H1 (cell line): ENCODE results near the gene LRRC41. TPM values are rescaled to one million over a fixed set of nuclear protein-coding genes. Genes with fewer than 3 reads are reported as not detected.
A peak's percentile ranks its signal among the peaks of the same experiment; 100 is the strongest.

Source experiments
- CTCF ChIA-PET: fragments of 300-600 bp; sonication (Branson Sonifier 250); formaldehyde crosslinking; loops from one replicate; lab custom pipeline; 2021; ENCODE audit not compliant: partially characterized antibody; lab: Charles Lee
- POLR2A ChIA-PET: fragments of 300-600 bp; sonication (Branson Sonifier 250); formaldehyde crosslinking; loops from one replicate; lab custom pipeline; 2021; ENCODE audit warnings: inconsistent platforms; ENCODE audit not compliant: partially characterized antibody; lab: Charles Lee
- DNase-seq, 2 experiments: peaks; one replicate each; pipeline versions ENCODE4 v3.0.0 to v3.0.0-alpha.2; 2010 to 2022; ENCODE audit warnings: low spot score in 2 of 2, low read depth in 1 of 2, mixed read lengths in 1 of 2
- FAIRE-seq: peaks from 2 replicates; lab custom pipeline; 2011; peaks lifted over from hg19 to GRCh38; lab: Jason Lieb, UNC
- H2AFZ ChIP-seq: 2 replicates; pipeline ENCODE4 v1.8.1; 2012; ENCODE audit warnings: low read length, inconsistent platforms
- H2AK5ac ChIP-seq: 2 replicates; pipeline ENCODE4 v1.6.1; 2013; ENCODE audit warnings: low read depth, low read length
- H2BK120ac ChIP-seq: replicated peaks from 2 replicates; pipeline ENCODE3; 2013; ENCODE audit warnings: low read depth, low read length, inconsistent platforms
- H2BK12ac ChIP-seq: 2 replicates; pipeline ENCODE4 v1.6.1; 2013; ENCODE audit warnings: low read depth, low read length
- H2BK15ac ChIP-seq: 2 replicates; pipeline ENCODE4 v1.6.1; 2013; ENCODE audit warnings: low read length
- H2BK20ac ChIP-seq: 2 replicates; pipeline ENCODE4 v1.6.1; 2013; ENCODE audit warnings: low read length
- H2BK5ac ChIP-seq: 2 replicates; pipeline ENCODE4 v1.6.1; 2013; ENCODE audit warnings: low read depth, low read length
- H3K14ac ChIP-seq: 2 replicates; pipeline ENCODE4 v1.6.1; 2013; ENCODE audit warnings: inconsistent platforms; ENCODE audit not compliant: insufficient read length
- H3K18ac ChIP-seq: 2 replicates; pipeline ENCODE4 v1.6.1; 2013; ENCODE audit warnings: low read length; ENCODE audit errors: extremely low read depth
- H3K23ac ChIP-seq: 2 replicates; pipeline ENCODE4 v1.6.1; 2013; ENCODE audit warnings: inconsistent platforms; ENCODE audit not compliant: insufficient read length
- H3K23me2 ChIP-seq: 2 replicates; pipeline ENCODE4 v1.6.1; 2013; ENCODE audit warnings: low read depth, low read length
- H3K27ac ChIP-seq: 2 replicates; pipeline ENCODE4 v1.6.1; 2011; ENCODE audit warnings: low read depth, low read length, inconsistent platforms
- H3K27me3 ChIP-seq, 4 experiments: replicated peaks in 1 of 4; 1 replicate in 1 of 4; 2 replicates in 3 of 4; pipeline versions ENCODE4 v1.6.1 to v1.8.1; 2011 to 2013; ENCODE audit warnings: low read length in 3 of 4, mild to moderate bottlenecking in 3 of 4, inconsistent platforms in 2 of 4, mixed read lengths in 2 of 4, moderate library complexity in 1 of 4; ENCODE audit not compliant: control insufficient read depth in 3 of 4, insufficient read depth in 3 of 4; ENCODE audit errors: extremely low read depth in 1 of 4
- H3K36me3 ChIP-seq, 4 experiments: 2 replicates each; pipeline versions ENCODE4 v1.6.1 to v1.8.1; 2011 to 2013; ENCODE audit warnings: mild to moderate bottlenecking in 4 of 4, low read length in 3 of 4, moderate library complexity in 2 of 4, control low read depth in 1 of 4, inconsistent platforms in 1 of 4; ENCODE audit not compliant: insufficient read depth in 4 of 4, control insufficient read depth in 2 of 4
- H3K4ac ChIP-seq: replicated peaks from 2 replicates; pipeline ENCODE3; 2013; ENCODE audit warnings: low read length, low read depth, mixed read lengths, inconsistent platforms; ENCODE audit not compliant: insufficient read length
- H3K4me1 ChIP-seq, 4 experiments: replicated peaks in 1 of 4; 1 replicate in 1 of 4; 2 replicates in 3 of 4; pipeline versions ENCODE4 v1.6.1 to v1.8.1; 2011 to 2013; ENCODE audit warnings: low read length in 3 of 4, inconsistent platforms in 2 of 4, mixed read lengths in 1 of 4; ENCODE audit not compliant: insufficient read depth in 4 of 4, control insufficient read depth in 3 of 4
- H3K4me2 ChIP-seq, 2 experiments: 2 replicates each; pipeline versions ENCODE4 v1.6.1 to v1.8.1; 2011 to 2013; ENCODE audit warnings: low read depth in 2 of 2, low read length in 2 of 2, control low read depth in 1 of 2, inconsistent platforms in 1 of 2, mild to moderate bottlenecking in 1 of 2; ENCODE audit not compliant: insufficient read depth in 1 of 2
- H3K4me3 ChIP-seq, 4 experiments: fragments of 200-600, 300-600 bp in 1 of 4; sonication (generic), shearing (Covaris generic), sonication (Bioruptor Twin) in 1 of 4; 2 replicates each; pipeline versions ENCODE4 v1.5.1 to v1.8.1; 2011 to 2016; ENCODE audit warnings: low read length in 4 of 4, low read depth in 3 of 4, control low read depth in 2 of 4, inconsistent platforms in 2 of 4, mild to moderate bottlenecking in 2 of 4, mixed read lengths in 1 of 4, moderate library complexity in 1 of 4; ENCODE audit not compliant: insufficient read depth in 2 of 4; ENCODE audit errors: extremely low read depth in 1 of 4
- H3K56ac ChIP-seq: replicated peaks from 2 replicates; pipeline ENCODE3; 2013; ENCODE audit warnings: low read depth, mild to moderate bottlenecking, mixed read lengths, low read length, inconsistent platforms; ENCODE audit not compliant: insufficient read length
- H3K79me1 ChIP-seq: 2 replicates; pipeline ENCODE4 v1.6.1; 2013; ENCODE audit warnings: low read depth, low read length, control low read depth
- H3K79me2 ChIP-seq, 2 experiments: 2 replicates each; pipeline versions ENCODE4 v1.6.1 to v1.8.1; 2012 to 2013; ENCODE audit warnings: low read length in 2 of 2, mild to moderate bottlenecking in 2 of 2, inconsistent platforms in 1 of 2; ENCODE audit not compliant: insufficient read depth in 2 of 2, control insufficient read depth in 1 of 2
- H3K9ac ChIP-seq, 4 experiments: replicated peaks in 1 of 4; 1 replicate in 1 of 4; 2 replicates in 3 of 4; pipeline versions ENCODE4 v1.6.1 to v1.8.1; 2011 to 2013; ENCODE audit warnings: low read depth in 3 of 4, low read length in 3 of 4, control low read depth in 2 of 4, mild to moderate bottlenecking in 2 of 4, moderate library complexity in 2 of 4, inconsistent platforms in 1 of 4; ENCODE audit errors: extremely low read depth in 1 of 4
- H3K9me3 ChIP-seq, 2 experiments: 2 replicates each; pipeline versions ENCODE4 v1.6.1 to v1.8.1; 2012 to 2013; ENCODE audit warnings: mild to moderate bottlenecking in 2 of 2, moderate library complexity in 2 of 2, control low read depth in 1 of 2, inconsistent platforms in 1 of 2, low read depth in 1 of 2, low read length in 1 of 2, mixed read lengths in 1 of 2; ENCODE audit not compliant: insufficient read depth in 2 of 2
- H4K20me1 ChIP-seq, 2 experiments: replicated peaks in 1 of 2; 2 replicates each; pipeline versions ENCODE3 to v1.8.1; 2011 to 2013; ENCODE audit warnings: inconsistent platforms in 2 of 2, low read length in 2 of 2, mild to moderate bottlenecking in 1 of 2; ENCODE audit not compliant: insufficient read depth in 2 of 2, control insufficient read depth in 1 of 2
- H4K5ac ChIP-seq: 2 replicates; pipeline ENCODE4 v1.6.1; 2013; ENCODE audit warnings: low read length, low read depth, mixed read lengths, inconsistent platforms; ENCODE audit not compliant: insufficient read length
- H4K8ac ChIP-seq: 2 replicates; pipeline ENCODE4 v1.8.0; 2013; ENCODE audit warnings: mild to moderate bottlenecking, moderate library complexity, low read length, inconsistent platforms; ENCODE audit not compliant: insufficient read depth; ENCODE audit errors: extremely low read depth
- H4K91ac ChIP-seq: replicated peaks from 2 replicates; pipeline ENCODE3; 2013; ENCODE audit warnings: low read length, mixed read lengths, inconsistent platforms; ENCODE audit not compliant: insufficient read length
- BCL11A ChIP-seq, 2 experiments: IDR thresholded peaks; one replicate each; pipeline ENCODE4 v1.6.1; 2011; ENCODE audit warnings: low read depth in 2 of 2, low read length in 2 of 2, mild to moderate bottlenecking in 2 of 2
- EP300 ChIP-seq, 2 experiments: IDR thresholded peaks; 1 replicate in 1 of 2; 2 replicates in 1 of 2; pipeline ENCODE4 v1.6.1; 2011 to 2012; ENCODE audit warnings: low read depth in 2 of 2, low read length in 2 of 2, mild to moderate bottlenecking in 2 of 2, borderline replicate concordance in 1 of 2, inconsistent platforms in 1 of 2, moderate library complexity in 1 of 2
- FOSL1 ChIP-seq: IDR thresholded peaks from 2 replicates; pipeline ENCODE4 v1.6.1; 2011; ENCODE audit warnings: mild to moderate bottlenecking, low read depth, low read length, moderate library complexity; ENCODE audit not compliant: insufficient read depth
- RAD21 ChIP-seq, 2 experiments: IDR thresholded peaks in 1 of 2; conservative IDR thresholded peaks in 1 of 2; 2 replicates each; pipeline ENCODE4 v1.6.1; 2011; ENCODE audit warnings: low read depth in 2 of 2, low read length in 2 of 2, improper control_type of control experiment in 1 of 2, inconsistent platforms in 1 of 2, mild to moderate bottlenecking in 1 of 2, moderate library complexity in 1 of 2
- RXRA ChIP-seq: IDR thresholded peaks from 2 replicates; pipeline ENCODE4 v1.6.1; 2011; ENCODE audit warnings: low read depth, mild to moderate bottlenecking, low read length, moderate library complexity; ENCODE audit not compliant: insufficient read depth
- SAP30 ChIP-seq: fragments of 300-600 bp; sonication (generic); IDR thresholded peaks from 2 replicates; pipeline ENCODE4 v1.7.1; 2012; ENCODE audit warnings: low read length, moderate library complexity, mild to moderate bottlenecking, inconsistent platforms; ENCODE audit not compliant: insufficient read depth, insufficient replicate concordance
- SUZ12 ChIP-seq: fragments of 200-600 bp; sonication (generic); IDR thresholded peaks from 2 replicates; pipeline ENCODE4 v1.6.1; 2012; ENCODE audit warnings: mild to moderate bottlenecking, inconsistent platforms, low read length, moderate library complexity, mixed read lengths
- TAF1 ChIP-seq: IDR thresholded peaks from 2 replicates; pipeline ENCODE4 v1.6.1; 2011; ENCODE audit warnings: mild to moderate bottlenecking, low read depth, low read length
- YY1 ChIP-seq: IDR thresholded peaks from 2 replicates; pipeline ENCODE4 v1.6.1; 2011; ENCODE audit warnings: low read depth, mild to moderate bottlenecking, low read length
- ZNF274 ChIP-seq: IDR thresholded peaks from 2 replicates; pipeline ENCODE4 v1.7.0; 2012; ENCODE audit warnings: low read length, borderline replicate concordance; ENCODE audit errors: extremely low read depth
- WGBS, 2 experiments: shearing (Covaris generic) in 1 of 2; methylation state at CpG; one replicate each; pipeline versions ENCODE4 v1.1.6 to v1.1.7; 2013 to 2015; ENCODE audit warnings: low lambda C conversion rate in 2 of 2, mixed read lengths in 2 of 2, inconsistent platforms in 1 of 2, low coverage in 1 of 2, missing lambda C conversion rate in 1 of 2; ENCODE audit not compliant: insufficient replicate concordance in 2 of 2, insufficient coverage in 1 of 2, insufficient read length in 1 of 2; ENCODE audit errors: extremely low coverage in 1 of 2, missing lambda C conversion rate in 1 of 2; 5-methylcytosine and 5-hydroxymethylcytosine counted together
- polyA plus RNA-seq, 7 experiments: library from polyadenylated mRNA; depleted of rRNA in 3 of 7; stranded (reverse) in 5 of 7; unstranded in 2 of 7; fragments of >200 nt in 5 of 7; fragments of 200-250 nt in 2 of 7; gene quantifications; 1 replicate in 5 of 7; 2 replicates in 1 of 7; 4 replicates in 1 of 7; pipeline versions ENCODE4 v1.2.1 to v1.2.3, GENCODE V29; 2011 to 2013; ENCODE audit warnings: missing spikeins in 2 of 7, mixed read lengths in 2 of 7
- total RNA-seq: library from RNA; stranded (reverse); fragmentation: NEBNext Ultra II Directional; extraction: Animal tissue kit (Norgen Biotek cat#: 25700); gene quantifications from 2 replicates; pipeline ENCODE4 v1.2.1, GENCODE V29; 2021

LRRC41 gene
- total and polyA plus RNA-seq, 2 of the 8 experiments (the other 6 are each of a cell fraction or from before 2014, with no cell fraction given), result 36.8 to 51.2 TPM

DNA sequence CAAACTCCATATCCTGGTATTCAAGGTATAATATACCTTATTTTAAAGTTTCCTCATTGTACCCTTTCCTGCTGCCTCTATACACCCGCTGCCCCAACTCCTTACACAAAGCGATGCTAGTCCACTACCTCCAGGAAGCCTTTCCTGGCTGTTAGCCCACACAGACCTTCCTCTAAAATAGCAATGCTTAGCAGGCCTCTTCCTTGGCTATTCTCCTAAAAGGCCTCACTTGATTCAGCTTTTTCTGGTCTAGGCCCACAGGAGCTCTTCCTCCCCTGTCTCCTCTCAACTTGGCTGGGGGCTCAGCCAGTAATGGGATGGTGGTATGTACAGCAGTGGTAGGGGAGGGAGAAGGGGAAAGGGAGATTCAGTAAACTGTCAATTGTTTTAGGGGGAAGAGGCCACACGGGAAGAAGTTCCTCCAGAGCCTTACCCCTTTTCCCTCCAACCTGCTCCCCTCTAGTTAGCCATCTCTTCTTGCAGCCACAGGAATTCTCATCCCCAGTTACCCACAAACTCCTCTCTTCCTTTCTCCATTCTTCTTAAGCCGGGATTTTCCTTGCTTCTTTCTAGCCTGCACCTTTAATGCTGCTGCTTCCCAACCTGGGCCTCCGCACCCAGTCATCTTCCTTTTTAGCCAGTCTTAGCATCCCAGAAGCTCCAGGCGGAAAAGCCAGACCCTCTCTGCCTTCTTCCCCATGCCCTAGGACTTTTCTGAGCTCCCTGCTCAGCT is 2.6 kb downstream of the LRRC41 start:
- Histone ChIP-seq H3K9ac (peak overlapping the region in 3 of 4 experiments; percentile 8 to 87 (median 84); a peak in 5 of 7 replicates), H2AFZ (no peak overlapping the region), H3K27ac (0 out of 2 replicates have a peak overlapping the region, but pooled peaks have one; percentile 43), H3K4me3 (peak overlapping the region; percentile 84 to 97 (median 90); a peak in 5 of 8 replicates), H3K4me1 (peaks cover 5 to 12% (median 8%) of the 10 kb centered on the region in 4 experiments), H3K79me2 (peaks cover 17 to 65% of the 10 kb centered on the region in 2 experiments), H3K79me1 (no peaks in the 10 kb centered on the region), H2BK5ac (peak overlapping the region; percentile 71; the same call in 1 of the 2 replicates), H2AK5ac (no peak overlapping the region), H2BK20ac (no peak overlapping the region), H3K18ac (peak overlapping the region; percentile 72; the same call in 1 of the 2 replicates), H3K23ac (no peak overlapping the region), H4K91ac (no peak overlapping the region), H2BK120ac (no peak overlapping the region), H3K9me3 (no peaks in the 10 kb centered on the region), H3K23me2 (peaks cover 8% of the 10 kb centered on the region; the same call in 1 of the 2 replicates), H2BK12ac (peak overlapping the region; percentile 52; the same call in 1 of the 2 replicates), H3K56ac (no peak overlapping the region), H4K8ac (no peak overlapping the region), H3K14ac (no peak overlapping the region), H4K20me1 (no peaks in the 10 kb centered on the region), H3K27me3 (no peaks in the 10 kb centered on the region), H3K36me3 (peaks cover 0 to 23% (median 12%) of the 10 kb centered on the region in 4 experiments; a peak in 6 of 8 replicates), H2BK15ac (no peak overlapping the region), H3K4me2 (peak overlapping the region; percentile 80 to 91), H3K4ac (peak overlapping the region; percentile 70), H4K5ac (no peak overlapping the region)
- CTCF ChIA-PET, result interaction anchor here (0.6 to 1.6 kb wide), 7 partner anchors 16 to 64 kb away, joined by 3 to 5 read pairs (median 4); no protein-coding TSS in a partner anchor
- FAIRE-seq (no peak), DNase-seq (no peak)
- 85% methylated on average over 6 of the region's 6 CpGs; no CpG with 5 or more reads in 1 of the 2 experiments for WGBS, 2 experiments
- POLR2A ChIA-PET, result interaction anchor here (0.6 to 33.1 kb wide), 8 partner anchors 8 to 902 kb away, joined by 3 to 689 read pairs (median 6); partner anchors contain the start of gene RAD54L
- TF ChIP-seq FOSL1 (no peak), RXRA (no peak), ZNF274 (no peak), SAP30 (no peak), YY1 (no peak), SUZ12 (no peak), EP300 (IDR thresholded peaks at IDR 0.05; ENCODE audit: borderline replicate concordance in 1 of 2, low read depth in 2 of 2, low read length in 2 of 2) (no peak), TAF1 (no peak), RAD21 (IDR thresholded peaks at IDR 0.05 in 1 of 2, conservative IDR thresholded peaks at IDR 0.05 in 1 of 2; ENCODE audit: low read depth in 2 of 2, low read length in 2 of 2) (no peak), BCL11A (IDR thresholded peaks at IDR 0.05; ENCODE audit: low read depth in 2 of 2, low read length in 2 of 2) (no peak)
